HG03159 (cell line): ENCODE measurements around the gene CASP5.
A peak's percentile ranks its signal among the peaks of the same experiment; 100 is the strongest.
"Not testable (repeated sequence)": the region's sequence is repeated elsewhere in the genome, so short reads cannot be mapped to it uniquely, and the experiment has no call there.

Source experiments
- ATAC-seq: cut with Tn5 transposase; IDR thresholded peaks from one replicate; pipeline ENCODE4 v1.9.1; 2021; ENCODE audit warnings: mild to moderate bottlenecking, moderate library complexity; ENCODE audit not compliant: unreplicated experiment

The CASP5 gene

GRCh38 chr11:105023003-105023402 is at the start of gene CASP5:
TSS of gene CASP5 (minus strand) at chr11:105023168. CDS start at chr11:105023136, 32 bp downstream.
- no peak for ATAC-seq

- ATAC-seq: not testable (repeated sequence)
Observed at GRCh38 chr11:105072080-105072479, 49.1 kb upstream of the CASP5 start.

- no peak for ATAC-seq
Observed at GRCh38 chr11:105071089-105071732, 48.2 kb upstream of the CASP5 start.

- no peak for ATAC-seq
Observed at GRCh38 chr11:105070306-105070705, 47.3 kb upstream of the CASP5 start.

- not testable (repeated sequence) for ATAC-seq
Observed at GRCh38 chr11:105069749-105070148, 46.8 kb upstream of the CASP5 start.

- ATAC-seq: not testable (repeated sequence)
Observed at GRCh38 chr11:105063245-105063941, 40.4 kb upstream of the CASP5 start.

GRCh38 chr11:105057432-105057831 is 34.5 kb upstream of the CASP5 start:
- ATAC-seq: no peak

- ATAC-seq: no peak
Observed at GRCh38 chr11:105056446-105056845, 33.5 kb upstream of the CASP5 start.

GRCh38 chr11:105054723-105055493 is 31.9 kb upstream of the CASP5 start:
- ATAC-seq: no peak

- ATAC-seq: no peak
Observed at GRCh38 chr11:105052487-105052886, 29.5 kb upstream of the CASP5 start.

GRCh38 chr11:105051559-105051958 is 28.6 kb upstream of the CASP5 start:
- ATAC-seq: no peak

- ATAC-seq: no peak
Observed at GRCh38 chr11:105049481-105049880, 26.5 kb upstream of the CASP5 start.

- ATAC-seq: no peak
Observed at GRCh38 chr11:105046898-105047579, 24.1 kb upstream of the CASP5 start.

GRCh38 chr11:105045676-105046296 is 22.8 kb upstream of the CASP5 start:
- ATAC-seq: no peak

GRCh38 chr11:105044557-105045524 is 21.9 kb upstream of the CASP5 start, which contains the start of gene CARD16:
TSS of gene CARD16 (minus strand) at chr11:105045335. CDS start at chr11:105045297, 38 bp downstream.
- peak; percentile 99 for ATAC-seq

GRCh38 chr11:105042178-105042577 is 19.2 kb upstream of the CASP5 start:
- ATAC-seq: no peak

GRCh38 chr11:105040703-105041102 is 17.7 kb upstream of the CASP5 start:
- ATAC-seq: no peak

GRCh38 chr11:105034813-105035620 is 12.0 kb upstream of the CASP5 start, which contains the start of gene CASP1:
TSS of gene CASP1 (minus strand) at chr11:105035144. CDS start at chr11:105035113, 31 bp downstream.
- peak; percentile 90 for ATAC-seq
